SK-N-SH (cell line): ENCODE data around the gene CLCA4. TPM values are rescaled to one million over a fixed set of nuclear protein-coding genes. Genes with fewer than 3 reads are reported as not detected.

Experiments
- CTCF ChIA-PET: fragments of 300-600, 350-600 bp; formaldehyde crosslinking; extraction: SDS; loops from one replicate; lab custom pipeline; 2021; lab: Yijun Ruan, JAX
- POLR2A ChIA-PET: fragments of 350-600 bp; sonication (Branson Sonifier 250); formaldehyde crosslinking; extraction: SDS; loops from one replicate; lab custom pipeline; 2020; ENCODE audit warnings: antibody characterized with exemption, inconsistent platforms; lab: Yijun Ruan, JAX
- DNase-seq: peaks from one replicate; pipeline ENCODE4 v3.0.0; 2012
- H2AFZ ChIP-seq: fragments of 200-600 bp; sonication (generic); 2 replicates; pipeline ENCODE4 v1.8.1; 2016; ENCODE audit warnings: antibody characterized with exemption, mild to moderate bottlenecking, low read depth
- H3F3A ChIP-seq: fragments of 200-600 bp; sonication (generic); replicated peaks from 2 replicates; pipeline ENCODE3; 2016; ENCODE audit warnings: antibody characterized with exemption, mild to moderate bottlenecking; ENCODE audit not compliant: insufficient read depth
- H3K27ac ChIP-seq, 2 experiments: fragments of 200-500 bp in 1 of 2; fragments of 200-600 bp in 1 of 2; sonication (Bioruptor generic) in 1 of 2; sonication (generic), shearing (Covaris generic) in 1 of 2; 2 replicates each; pipeline versions ENCODE4 v1.5.1 to v1.6.1; 2014 to 2016; ENCODE audit warnings: low read depth in 2 of 2, inconsistent platforms in 1 of 2, low read length in 1 of 2, mild to moderate bottlenecking in 1 of 2, mixed read lengths in 1 of 2
- H3K27me3 ChIP-seq: fragments of 200-600 bp; sonication (generic), shearing (Covaris generic); 2 replicates; pipeline ENCODE4 v1.6.1; 2016; ENCODE audit warnings: mixed run types; ENCODE audit not compliant: insufficient read depth
- H3K36me3 ChIP-seq, 2 experiments: fragments of 200-500 bp in 1 of 2; fragments of 200-600 bp in 1 of 2; sonication (Bioruptor generic) in 1 of 2; sonication (generic) in 1 of 2; replicated peaks in 1 of 2; 2 replicates each; pipeline versions ENCODE3 to v1.5.1; 2014 to 2016; ENCODE audit warnings: low read length in 1 of 2, mild to moderate bottlenecking in 1 of 2; ENCODE audit not compliant: insufficient read depth in 2 of 2, control insufficient read depth in 1 of 2
- H3K4me1 ChIP-seq, 2 experiments: fragments of 200-500 bp in 1 of 2; fragments of 200-600 bp in 1 of 2; sonication (Bioruptor generic) in 1 of 2; sonication (generic), shearing (Covaris generic) in 1 of 2; 2 replicates each; pipeline versions ENCODE4 v1.5.1 to v1.6.1; 2014 to 2016; ENCODE audit warnings: low read depth in 1 of 2, low read length in 1 of 2, mixed run types in 1 of 2; ENCODE audit not compliant: insufficient read depth in 2 of 2, control insufficient read depth in 1 of 2
- H3K4me2 ChIP-seq: fragments of 200-600 bp; sonication (generic), shearing (Covaris generic); 2 replicates; pipeline ENCODE4 v1.6.1; 2017; ENCODE audit warnings: mixed run types
- H3K4me3 ChIP-seq, 2 experiments: fragments of 200-500 bp in 1 of 2; fragments of 200-600 bp in 1 of 2; sonication (Bioruptor generic) in 1 of 2; sonication (generic), shearing (Covaris generic) in 1 of 2; 2 replicates each; pipeline versions ENCODE4 v1.5.1 to v1.8.1; 2014 to 2016; ENCODE audit warnings: low read depth in 2 of 2, inconsistent platforms in 1 of 2, low read length in 1 of 2, mild to moderate bottlenecking in 1 of 2, mixed read lengths in 1 of 2, moderate library complexity in 1 of 2
- H3K79me2 ChIP-seq: fragments of 200-600 bp; sonication (generic); 2 replicates; pipeline ENCODE4 v1.8.1; 2017; ENCODE audit warnings: mild to moderate bottlenecking; ENCODE audit not compliant: insufficient read depth
- H3K9ac ChIP-seq: fragments of 200-600 bp; sonication (generic); 2 replicates; pipeline ENCODE4 v1.6.1; 2017; ENCODE audit warnings: mixed run types
- H3K9me2 ChIP-seq: fragments of 200-600 bp; sonication (generic); 2 replicates; pipeline ENCODE4 v1.6.1; 2017; ENCODE audit warnings: mixed run types
- H3K9me3 ChIP-seq: fragments of 200-600 bp; sonication (generic); 2 replicates; pipeline ENCODE4 v1.6.1; 2017; ENCODE audit warnings: mixed run types, mild to moderate bottlenecking, moderate library complexity
- H4K20me1 ChIP-seq: fragments of 200-600 bp; sonication (generic); 2 replicates; pipeline ENCODE4 v1.6.1; 2017; ENCODE audit warnings: mild to moderate bottlenecking, mixed run types; ENCODE audit not compliant: insufficient read depth
- ELF1 ChIP-seq: IDR thresholded peaks from 2 replicates; pipeline ENCODE4 v1.4.0; 2012
- EP300 ChIP-seq, 2 experiments: IDR thresholded peaks; 2 replicates each; pipeline versions ENCODE4 v1.4.0 to v1.6.1; 2012; ENCODE audit warnings: borderline replicate concordance in 1 of 2, low read depth in 1 of 2, low read length in 1 of 2
- FOXJ3 ChIP-seq: sonication (generic); formaldehyde crosslinking; IDR thresholded peaks from 2 replicates; pipeline ENCODE4 v1.5.1; 2020; ENCODE audit warnings: mild to moderate bottlenecking, missing genetic modification reagents
- FOXM1 ChIP-seq: IDR thresholded peaks from 2 replicates; pipeline ENCODE4 v1.4.0; 2012; ENCODE audit warnings: low read depth, mild to moderate bottlenecking
- JUND ChIP-seq: IDR thresholded peaks from 2 replicates; pipeline ENCODE4 v1.4.0; 2012
- MEF2A ChIP-seq: IDR thresholded peaks from 2 replicates; pipeline ENCODE4 v1.4.0; 2012; ENCODE audit warnings: low read depth, borderline replicate concordance
- MXI1 ChIP-seq: IDR thresholded peaks from 2 replicates; pipeline ENCODE4 v1.6.1; 2012; ENCODE audit warnings: mild to moderate bottlenecking, low read depth, low read length, improper control_type of control experiment
- RCOR1 ChIP-seq: fragments of 150-350 bp; IDR thresholded peaks from 2 replicates; pipeline ENCODE4 v1.6.1; 2017; ENCODE audit warnings: antibody characterized with exemption, low read length
- SMC3 ChIP-seq: IDR thresholded peaks from 2 replicates; pipeline ENCODE4 v1.6.1; 2012; ENCODE audit warnings: low read depth, low read length, improper control_type of control experiment
- TAF1 ChIP-seq: IDR thresholded peaks from 2 replicates; pipeline ENCODE4 v1.6.1; 2012; ENCODE audit warnings: low read depth, mild to moderate bottlenecking, low read length, moderate library complexity, borderline replicate concordance
- WGBS: methylation state at CpG from one replicate; pipeline ENCODE4 v1.1.6; 2017; ENCODE audit warnings: low lambda C conversion rate; 5-methylcytosine and 5-hydroxymethylcytosine counted together
- polyA plus RNA-seq, 3 experiments: library from polyadenylated mRNA; depleted of rRNA; stranded (reverse); fragments of >200 nt; gene quantifications; 2 replicates each; pipeline ENCODE4 v1.2.3, GENCODE V29; 2012
- TF ChIP-seq, protein P1 (sequence below): IDR thresholded peaks from 2 replicates; pipeline ENCODE4; 2012
- TF ChIP-seq, protein P2 (sequence below): IDR thresholded peaks from 2 replicates; pipeline ENCODE4 v1.6.1; 2012; ENCODE audit warnings: mild to moderate bottlenecking, low read depth, low read length, moderate library complexity
- TF ChIP-seq, protein P3 (sequence below): IDR thresholded peaks from 2 replicates; pipeline ENCODE4 v1.4.0; 2012; ENCODE audit warnings: low read depth, borderline replicate concordance
- TF ChIP-seq, protein P4 (sequence below): fragments of 150-350 bp; IDR thresholded peaks from 2 replicates; pipeline ENCODE4 v1.6.1; 2017; ENCODE audit warnings: antibody characterized with exemption, low read length, low read depth, borderline replicate concordance
- TF ChIP-seq, protein P5 (sequence below): IDR thresholded peaks from 2 replicates; pipeline ENCODE4 v1.4.0; 2012; ENCODE audit warnings: low read depth

The CLCA4 gene
- polyA plus RNA-seq, 1 of the 3 experiments (the other 2 are of a cell fraction) = not detected

DNA sequence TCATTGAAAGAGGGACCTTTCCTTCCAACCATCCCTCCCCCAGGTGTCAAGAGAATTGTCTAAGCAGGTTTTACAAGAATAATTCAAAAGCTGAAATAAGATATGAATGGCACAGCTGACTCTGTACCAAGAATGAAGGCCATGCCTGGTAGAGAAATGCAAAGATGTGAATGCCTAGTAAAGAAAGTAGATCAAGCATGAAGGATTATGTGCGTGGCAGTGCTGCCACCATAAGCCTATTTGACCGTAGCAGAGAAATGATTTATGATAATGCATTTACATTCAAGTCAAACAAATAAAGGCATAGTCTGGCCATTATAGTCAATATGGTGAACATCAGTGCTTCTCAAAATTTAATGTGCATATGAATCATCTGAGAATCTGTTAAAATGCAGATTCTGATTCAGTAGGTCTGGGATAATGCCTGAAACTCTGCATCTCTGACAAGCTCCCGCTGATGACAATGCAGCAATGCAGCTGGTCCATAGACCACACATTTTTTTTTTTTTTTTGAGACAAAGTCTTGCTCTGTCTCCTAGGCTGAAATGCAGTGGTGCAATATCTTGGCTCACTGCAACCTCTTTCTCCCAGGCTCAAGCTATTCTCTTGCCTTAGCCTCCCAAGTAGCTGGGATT, 16.6 kb upstream of the CLCA4 start:
- Histone ChIP-seq H3K27ac (no peak overlapping the region), H4K20me1 (no peaks in the 10 kb centered on the region), H3K4me3 (no peak overlapping the region), H3K9ac (no peak overlapping the region), H2AFZ (no peak overlapping the region), H3K4me1 (no peaks in the 10 kb centered on the region), H3K27me3 (no peaks in the 10 kb centered on the region; the same call in 1 of the 2 replicates), H3K79me2 (no peaks in the 10 kb centered on the region), H3K9me3 (no peaks in the 10 kb centered on the region), H3F3A (no peaks in the 10 kb centered on the region), H3K9me2 (no peaks in the 10 kb centered on the region), H3K36me3 (no peaks in the 10 kb centered on the region), H3K4me2 (no peak overlapping the region)
- TF ChIP-seq, protein P1, sequence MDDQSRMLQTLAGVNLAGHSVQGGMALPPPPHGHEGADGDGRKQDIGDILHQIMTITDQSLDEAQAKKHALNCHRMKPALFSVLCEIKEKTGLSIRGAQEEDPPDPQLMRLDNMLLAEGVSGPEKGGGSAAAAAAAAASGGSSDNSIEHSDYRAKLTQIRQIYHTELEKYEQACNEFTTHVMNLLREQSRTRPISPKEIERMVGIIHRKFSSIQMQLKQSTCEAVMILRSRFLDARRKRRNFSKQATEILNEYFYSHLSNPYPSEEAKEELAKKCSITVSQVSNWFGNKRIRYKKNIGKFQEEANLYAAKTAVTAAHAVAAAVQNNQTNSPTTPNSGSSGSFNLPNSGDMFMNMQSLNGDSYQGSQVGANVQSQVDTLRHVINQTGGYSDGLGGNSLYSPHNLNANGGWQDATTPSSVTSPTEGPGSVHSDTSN = no peak
- no peak for TF ChIP-seq TAF1
- TF ChIP-seq EP300 (IDR thresholded peaks at IDR 0.05; ENCODE audit: borderline replicate concordance in 1 of 2, low read depth in 1 of 2, low read length in 1 of 2) = no peak
- no peak for TF ChIP-seq RCOR1
- TF ChIP-seq, protein P2, sequence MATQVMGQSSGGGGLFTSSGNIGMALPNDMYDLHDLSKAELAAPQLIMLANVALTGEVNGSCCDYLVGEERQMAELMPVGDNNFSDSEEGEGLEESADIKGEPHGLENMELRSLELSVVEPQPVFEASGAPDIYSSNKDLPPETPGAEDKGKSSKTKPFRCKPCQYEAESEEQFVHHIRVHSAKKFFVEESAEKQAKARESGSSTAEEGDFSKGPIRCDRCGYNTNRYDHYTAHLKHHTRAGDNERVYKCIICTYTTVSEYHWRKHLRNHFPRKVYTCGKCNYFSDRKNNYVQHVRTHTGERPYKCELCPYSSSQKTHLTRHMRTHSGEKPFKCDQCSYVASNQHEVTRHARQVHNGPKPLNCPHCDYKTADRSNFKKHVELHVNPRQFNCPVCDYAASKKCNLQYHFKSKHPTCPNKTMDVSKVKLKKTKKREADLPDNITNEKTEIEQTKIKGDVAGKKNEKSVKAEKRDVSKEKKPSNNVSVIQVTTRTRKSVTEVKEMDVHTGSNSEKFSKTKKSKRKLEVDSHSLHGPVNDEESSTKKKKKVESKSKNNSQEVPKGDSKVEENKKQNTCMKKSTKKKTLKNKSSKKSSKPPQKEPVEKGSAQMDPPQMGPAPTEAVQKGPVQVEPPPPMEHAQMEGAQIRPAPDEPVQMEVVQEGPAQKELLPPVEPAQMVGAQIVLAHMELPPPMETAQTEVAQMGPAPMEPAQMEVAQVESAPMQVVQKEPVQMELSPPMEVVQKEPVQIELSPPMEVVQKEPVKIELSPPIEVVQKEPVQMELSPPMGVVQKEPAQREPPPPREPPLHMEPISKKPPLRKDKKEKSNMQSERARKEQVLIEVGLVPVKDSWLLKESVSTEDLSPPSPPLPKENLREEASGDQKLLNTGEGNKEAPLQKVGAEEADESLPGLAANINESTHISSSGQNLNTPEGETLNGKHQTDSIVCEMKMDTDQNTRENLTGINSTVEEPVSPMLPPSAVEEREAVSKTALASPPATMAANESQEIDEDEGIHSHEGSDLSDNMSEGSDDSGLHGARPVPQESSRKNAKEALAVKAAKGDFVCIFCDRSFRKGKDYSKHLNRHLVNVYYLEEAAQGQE = no peak
- no peak for TF ChIP-seq MXI1
- TF ChIP-seq, protein P3, sequence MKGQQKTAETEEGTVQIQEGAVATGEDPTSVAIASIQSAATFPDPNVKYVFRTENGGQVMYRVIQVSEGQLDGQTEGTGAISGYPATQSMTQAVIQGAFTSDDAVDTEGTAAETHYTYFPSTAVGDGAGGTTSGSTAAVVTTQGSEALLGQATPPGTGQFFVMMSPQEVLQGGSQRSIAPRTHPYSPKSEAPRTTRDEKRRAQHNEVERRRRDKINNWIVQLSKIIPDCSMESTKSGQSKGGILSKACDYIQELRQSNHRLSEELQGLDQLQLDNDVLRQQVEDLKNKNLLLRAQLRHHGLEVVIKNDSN = no peak
- no peak for TF ChIP-seq FOXM1
- TF ChIP-seq MEF2A = no peak
- TF ChIP-seq FOXJ3 = no peak
- TF ChIP-seq JUND = no peak
- TF ChIP-seq, protein P4, sequence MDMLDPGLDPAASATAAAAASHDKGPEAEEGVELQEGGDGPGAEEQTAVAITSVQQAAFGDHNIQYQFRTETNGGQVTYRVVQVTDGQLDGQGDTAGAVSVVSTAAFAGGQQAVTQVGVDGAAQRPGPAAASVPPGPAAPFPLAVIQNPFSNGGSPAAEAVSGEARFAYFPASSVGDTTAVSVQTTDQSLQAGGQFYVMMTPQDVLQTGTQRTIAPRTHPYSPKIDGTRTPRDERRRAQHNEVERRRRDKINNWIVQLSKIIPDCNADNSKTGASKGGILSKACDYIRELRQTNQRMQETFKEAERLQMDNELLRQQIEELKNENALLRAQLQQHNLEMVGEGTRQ = no peak
- TF ChIP-seq, protein P5, sequence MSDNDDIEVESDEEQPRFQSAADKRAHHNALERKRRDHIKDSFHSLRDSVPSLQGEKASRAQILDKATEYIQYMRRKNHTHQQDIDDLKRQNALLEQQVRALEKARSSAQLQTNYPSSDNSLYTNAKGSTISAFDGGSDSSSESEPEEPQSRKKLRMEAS = no peak
- no peak for TF ChIP-seq ELF1
- TF ChIP-seq SMC3 = no peak
- ChIA-PET POLR2A (no interaction called here), CTCF (interaction anchor here (1.0 to 1.3 kb wide), 2 partner anchors 8 to 30 kb away, joined by 3 to 5 read pairs; no protein-coding TSS in a partner anchor)
- no peak for DNase-seq
- 54% methylated on average over 3 of the region's 3 CpGs for WGBS
